T-cell (primary cell): ENCODE data around the gene LUC7L. TPM values are rescaled to one million over a fixed set of nuclear protein-coding genes. Genes with fewer than 3 reads are reported as not detected.
A peak's percentile ranks its signal among the peaks of the same experiment; 100 is the strongest.
"Not testable (repeated sequence)": the region's sequence is repeated elsewhere in the genome, so short reads cannot be mapped to it uniquely, and the experiment has no call there.

Experiments used
- ATAC-seq, 4 experiments: fragments of 200-7000 bp in 3 of 4; fragments of 150-1000 bp in 1 of 4; cut with Tn5 transposase; replicated peaks in 1 of 4; 1 replicate in 3 of 4; 2 replicates in 1 of 4; pipeline ENCODE4 v1.10.0; 2021; ENCODE audit warnings: moderate library complexity in 3 of 4, mild to moderate bottlenecking in 2 of 4, moderate number of reproducible peaks in 1 of 4
- CTCF ChIA-PET, 2 donors: fragments of 300-600 bp; sonication (Branson Sonifier 250); formaldehyde crosslinking; loops; one replicate each; lab custom pipeline; 2022; ENCODE audit warnings: antibody characterized with exemption in 2 of 2; lab: Charles Lee
- POLR2A ChIA-PET, 2 donors: fragments of 300-600 bp; sonication (Branson Sonifier 250); formaldehyde crosslinking; loops; one replicate each; lab custom pipeline; 2022; ENCODE audit warnings: antibody characterized with exemption in 2 of 2; lab: Charles Lee
- DNase-seq, 35 experiments: peaks; one replicate each; pipeline versions ENCODE4 v3.0.0 to v3.0.0-alpha.2; 2013 to 2023
- H3K27ac ChIP-seq: one replicate; pipeline ENCODE4 v1.5.1; 2013; ENCODE audit warnings: low read length
- H3K27me3 ChIP-seq, 2 experiments: replicated peaks in 1 of 2; 1 replicate in 1 of 2; 2 replicates in 1 of 2; pipeline versions ENCODE4 v1.6.1 to v1.7.0; 2013; ENCODE audit warnings: low read length in 1 of 2, mixed read lengths in 1 of 2; ENCODE audit not compliant: control insufficient read depth in 2 of 2, insufficient read depth in 2 of 2; ENCODE audit errors: extremely low read depth in 1 of 2
- H3K36me3 ChIP-seq, 2 donors: 1 replicate in 1 of 2; 2 replicates in 1 of 2; pipeline versions ENCODE4 v1.6.1 to v1.7.0; 2013; ENCODE audit warnings: low read length in 1 of 2; ENCODE audit not compliant: control insufficient read depth in 2 of 2, insufficient read depth in 1 of 2; ENCODE audit errors: extremely low read depth in 1 of 2
- H3K4me1 ChIP-seq, 2 experiments: 1 replicate in 1 of 2; 2 replicates in 1 of 2; pipeline versions ENCODE4 v1.6.1 to v1.7.0; 2013; ENCODE audit warnings: low read length in 2 of 2, mixed read lengths in 1 of 2; ENCODE audit not compliant: insufficient read depth in 2 of 2, control insufficient read depth in 1 of 2; ENCODE audit errors: extremely low read depth in 1 of 2
- H3K4me3 ChIP-seq, 2 donors: 1 replicate in 1 of 2; 2 replicates in 1 of 2; pipeline versions ENCODE4 v1.5.1 to v1.7.0; 2013; ENCODE audit warnings: mild to moderate bottlenecking in 2 of 2, low read length in 1 of 2, moderate library complexity in 1 of 2; ENCODE audit not compliant: control insufficient read depth in 1 of 2; ENCODE audit errors: extremely low read depth in 1 of 2
- H3K9me3 ChIP-seq: 2 replicates; pipeline ENCODE4 v1.7.0; 2013
- H3K27ac Mint-ChIP-seq, 2 donors: one replicate each; pipeline ENCODE4 v1.8.0; 2020 to 2021; ENCODE audit warnings: mild to moderate bottlenecking in 2 of 2, mixed read lengths in 2 of 2
- H3K27me3 Mint-ChIP-seq, 2 donors: one replicate each; pipeline ENCODE4 v1.8.0; 2021 to 2022; ENCODE audit warnings: mixed read lengths in 2 of 2
- H3K36me3 Mint-ChIP-seq: one replicate; pipeline ENCODE4 v1.8.0; 2021; ENCODE audit warnings: mixed read lengths
- H3K4me1 Mint-ChIP-seq, 3 donors: one replicate each; pipeline ENCODE4 v1.8.0; 2020 to 2022; ENCODE audit warnings: mixed read lengths in 3 of 3, mild to moderate bottlenecking in 1 of 3
- H3K4me3 Mint-ChIP-seq, 3 donors: one replicate each; pipeline ENCODE4 v1.8.0; 2020 to 2022; ENCODE audit warnings: mild to moderate bottlenecking in 3 of 3, mixed read lengths in 3 of 3, moderate library complexity in 3 of 3
- H3K9me3 Mint-ChIP-seq, 3 donors: one replicate each; pipeline ENCODE4 v1.8.0; 2020 to 2022; ENCODE audit warnings: mixed read lengths in 3 of 3
- WGBS: methylation state at CpG from one replicate; pipeline ENCODE4 v1.1.5; 2013; ENCODE audit warnings: missing lambda C conversion rate; ENCODE audit not compliant: insufficient coverage; 5-methylcytosine and 5-hydroxymethylcytosine counted together
- total RNA-seq, 35 experiments: library from RNA in 6 of 35; stranded (reverse) in 6 of 35; fragments of 120-200 nt in 1 of 35; gene quantifications; one replicate each; pipeline versions ENCODE4 v1.2.1 to v1.2.4 and lab custom pipeline; 2013 to 2026

Gene LUC7L
- total RNA-seq, 5 donors from 2014 or later (not counting 1 experiment from before 2014, with no cell fraction given) = 134 to 170 (median 158) TPM

DNA sequence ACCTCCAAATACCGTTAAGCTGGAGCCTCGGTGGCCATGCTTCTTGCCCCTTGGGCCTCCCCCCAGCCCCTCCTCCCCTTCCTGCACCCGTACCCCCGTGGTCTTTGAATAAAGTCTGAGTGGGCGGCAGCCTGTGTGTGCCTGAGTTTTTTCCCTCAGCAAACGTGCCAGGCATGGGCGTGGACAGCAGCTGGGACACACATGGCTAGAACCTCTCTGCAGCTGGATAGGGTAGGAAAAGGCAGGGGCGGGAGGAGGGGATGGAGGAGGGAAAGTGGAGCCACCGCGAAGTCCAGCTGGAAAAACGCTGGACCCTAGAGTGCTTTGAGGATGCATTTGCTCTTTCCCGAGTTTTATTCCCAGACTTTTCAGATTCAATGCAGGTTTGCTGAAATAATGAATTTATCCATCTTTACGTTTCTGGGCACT lies 51.8 kb downstream of the LUC7L start:
- CTCF ChIA-PET = no interaction called here
- no peaks in the 10 kb centered on the region for H3K36me3 Mint-ChIP-seq
- H3K4me3 ChIP-seq = no peak overlapping the region
- no peaks in the 10 kb centered on the region for H3K9me3 Mint-ChIP-seq
- ATAC-seq = no peak
- H3K27ac ChIP-seq = no peak overlapping the region
- H3K4me1 ChIP-seq = peaks cover 0 to 34% of the 10 kb centered on the region in 2 experiments
- POLR2A ChIA-PET = no interaction called here
- H3K27me3 ChIP-seq = peaks cover 10 to 62% of the 10 kb centered on the region in 2 experiments
- 9% methylated on average over 6 of the region's 13 CpGs for WGBS
- no peaks in the 10 kb centered on the region for H3K9me3 ChIP-seq
- peak overlapping the region in 1 of 3 donors; percentile 51 for H3K4me3 Mint-ChIP-seq
- H3K36me3 ChIP-seq = no peaks in the 10 kb centered on the region
- no peak overlapping the region for H3K27ac Mint-ChIP-seq
- H3K27me3 Mint-ChIP-seq = peaks cover 21 to 48% of the 10 kb centered on the region in 2 donors
- H3K4me1 Mint-ChIP-seq = peaks cover 12 to 35% (median 17%) of the 10 kb centered on the region in 3 donors
- DNase-seq = no peak

DNA sequence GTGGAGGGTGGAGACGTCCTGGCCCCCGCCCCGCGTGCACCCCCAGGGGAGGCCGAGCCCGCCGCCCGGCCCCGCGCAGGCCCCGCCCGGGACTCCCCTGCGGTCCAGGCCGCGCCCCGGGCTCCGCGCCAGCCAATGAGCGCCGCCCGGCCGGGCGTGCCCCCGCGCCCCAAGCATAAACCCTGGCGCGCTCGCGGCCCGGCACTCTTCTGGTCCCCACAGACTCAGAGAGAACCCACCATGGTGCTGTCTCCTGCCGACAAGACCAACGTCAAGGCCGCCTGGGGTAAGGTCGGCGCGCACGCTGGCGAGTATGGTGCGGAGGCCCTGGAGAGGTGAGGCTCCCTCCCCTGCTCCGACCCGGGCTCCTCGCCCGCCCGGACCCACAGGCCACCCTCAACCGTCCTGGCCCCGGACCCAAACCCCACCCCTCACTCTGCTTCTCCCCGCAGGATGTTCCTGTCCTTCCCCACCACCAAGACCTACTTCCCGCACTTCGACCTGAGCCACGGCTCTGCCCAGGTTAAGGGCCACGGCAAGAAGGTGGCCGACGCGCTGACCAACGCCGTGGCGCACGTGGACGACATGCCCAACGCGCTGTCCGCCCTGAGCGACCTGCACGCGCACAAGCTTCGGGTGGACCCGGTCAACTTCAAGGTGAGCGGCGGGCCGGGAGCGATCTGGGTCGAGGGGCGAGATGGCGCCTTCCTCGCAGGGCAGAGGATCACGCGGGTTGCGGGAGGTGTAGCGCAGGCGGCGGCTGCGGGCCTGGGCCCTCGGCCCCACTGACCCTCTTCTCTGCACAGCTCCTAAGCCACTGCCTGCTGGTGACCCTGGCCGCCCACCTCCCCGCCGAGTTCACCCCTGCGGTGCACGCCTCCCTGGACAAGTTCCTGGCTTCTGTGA lies 52.5 kb downstream of the LUC7L start, which contains the start of gene HBA1:
Gene HBA1, plus strand, starts transcription at position 204 of the 906 bp plus-strand sequence. Its CDS starts 37 bp downstream, at position 241.
- WGBS = 3% methylated on average over 19 of the region's 88 CpGs
- H3K9me3 Mint-ChIP-seq, H3K36me3 ChIP-seq, H3K27ac Mint-ChIP-seq, DNase-seq, H3K9me3 ChIP-seq, H3K27ac ChIP-seq, H3K4me3 ChIP-seq, CTCF ChIA-PET, H3K36me3 Mint-ChIP-seq, POLR2A ChIA-PET: not testable (repeated sequence)
- peaks cover 24 to 49% of the 10 kb centered on the region in 2 donors for H3K27me3 Mint-ChIP-seq
- peak within 1 kb of the TSS in 2 of 3 donors; percentile 51 to 55 for H3K4me3 Mint-ChIP-seq
- Histone ChIP-seq H3K4me1 (peaks cover 0 to 32% of the 10 kb centered on the region in 2 experiments), H3K27me3 (peaks cover 10 to 64% of the 10 kb centered on the region in 2 experiments)
- peaks cover 12 to 36% (median 17%) of the 10 kb centered on the region in 3 donors for H3K4me1 Mint-ChIP-seq
- peak; percentile 23 to 43 (median 30) for ATAC-seq

DNA sequence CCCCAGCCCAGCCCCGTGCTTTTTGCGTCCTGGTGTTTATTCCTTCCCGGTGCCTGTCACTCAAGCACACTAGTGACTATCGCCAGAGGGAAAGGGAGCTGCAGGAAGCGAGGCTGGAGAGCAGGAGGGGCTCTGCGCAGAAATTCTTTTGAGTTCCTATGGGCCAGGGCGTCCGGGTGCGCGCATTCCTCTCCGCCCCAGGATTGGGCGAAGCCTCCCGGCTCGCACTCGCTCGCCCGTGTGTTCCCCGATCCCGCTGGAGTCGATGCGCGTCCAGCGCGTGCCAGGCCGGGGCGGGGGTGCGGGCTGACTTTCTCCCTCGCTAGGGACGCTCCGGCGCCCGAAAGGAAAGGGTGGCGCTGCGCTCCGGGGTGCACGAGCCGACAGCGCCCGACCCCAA lies 53.2 kb downstream of the LUC7L start:
- POLR2A ChIA-PET = not testable (repeated sequence)
- H3K4me3 Mint-ChIP-seq = peak overlapping the region in 2 of 3 donors; percentile 5 to 55
- peaks cover 10 to 69% of the 10 kb centered on the region in 2 experiments for H3K27me3 ChIP-seq

DNA sequence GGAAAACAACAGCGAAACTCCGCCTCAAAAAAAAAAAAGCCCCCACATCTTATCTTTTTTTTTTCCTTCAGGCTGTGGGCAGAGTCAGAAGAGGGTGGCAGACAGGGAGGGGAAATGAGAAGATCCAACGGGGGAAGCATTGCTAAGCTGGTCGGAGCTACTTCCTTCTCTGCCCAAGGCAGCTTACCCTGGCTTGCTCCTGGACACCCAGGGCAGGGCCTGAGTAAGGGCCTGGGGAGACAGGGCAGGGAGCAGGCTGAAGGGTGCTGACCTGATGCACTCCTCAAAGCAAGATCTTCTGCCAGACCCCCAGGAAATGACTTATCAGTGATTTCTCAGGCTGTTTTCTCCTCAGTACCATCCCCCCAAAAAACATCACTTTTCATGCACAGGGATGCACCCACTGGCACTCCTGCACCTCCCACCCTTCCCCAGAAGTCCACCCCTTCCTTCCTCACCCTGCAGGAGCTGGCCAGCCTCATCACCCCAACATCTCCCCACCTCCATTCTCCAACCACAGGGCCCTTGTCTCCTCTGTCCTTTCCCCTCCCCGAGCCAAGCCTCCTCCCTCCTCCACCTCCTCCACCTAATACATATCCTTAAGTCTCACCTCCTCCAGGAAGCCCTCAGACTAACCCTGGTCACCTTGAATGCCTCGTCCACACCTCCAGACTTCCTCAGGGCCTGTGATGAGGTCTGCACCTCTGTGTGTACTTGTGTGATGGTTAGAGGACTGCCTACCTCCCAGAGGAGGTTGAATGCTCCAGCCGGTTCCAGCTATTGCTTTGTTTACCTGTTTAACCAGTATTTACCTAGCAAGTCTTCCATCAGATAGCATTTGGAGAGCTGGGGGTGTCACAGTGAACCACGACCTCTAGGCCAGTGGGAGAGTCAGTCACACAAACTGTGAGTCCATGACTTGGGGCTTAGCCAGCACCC lies 54.0 kb downstream of the LUC7L start:
- DNase-seq (no peak), ATAC-seq (no peak)
- Histone ChIP-seq H3K4me1 (peaks cover 0 to 18% of the 10 kb centered on the region in 2 experiments), H3K27ac (no peak overlapping the region), H3K9me3 (no peaks in the 10 kb centered on the region), H3K4me3 (peak overlapping the region in 1 of 2 donors; percentile 23), H3K36me3 (no peaks in the 10 kb centered on the region), H3K27me3 (peaks cover 13 to 65% of the 10 kb centered on the region in 2 experiments)
- Mint-ChIP-seq H3K27ac (no peak overlapping the region), H3K4me1 (peaks cover 12 to 37% (median 15%) of the 10 kb centered on the region in 3 donors), H3K27me3 (peaks cover 33 to 60% of the 10 kb centered on the region in 2 donors), H3K36me3 (no peaks in the 10 kb centered on the region), H3K4me3 (peak overlapping the region in 2 of 3 donors; percentile 43 to 53), H3K9me3 (no peaks in the 10 kb centered on the region)
- 17% methylated on average over 3 of the region's 8 CpGs for WGBS
- ChIA-PET POLR2A (no interaction called here), CTCF (no interaction called here)

More for the DNA sequence above, 53.2 kb downstream of the LUC7L start:
- H3K27me3 Mint-ChIP-seq = peaks cover 28 to 54% of the 10 kb centered on the region in 2 donors
- H3K36me3 Mint-ChIP-seq, H3K27ac ChIP-seq, CTCF ChIA-PET, H3K27ac Mint-ChIP-seq, H3K36me3 ChIP-seq, H3K9me3 ChIP-seq, H3K9me3 Mint-ChIP-seq, ATAC-seq, DNase-seq, H3K4me3 ChIP-seq: not testable (repeated sequence)
- H3K4me1 Mint-ChIP-seq = peaks cover 12 to 34% (median 16%) of the 10 kb centered on the region in 3 donors
- no CpG with 5 or more reads among the region's 39 CpGs for WGBS
- H3K4me1 ChIP-seq = peaks cover 0 to 25% of the 10 kb centered on the region in 2 experiments

DNA sequence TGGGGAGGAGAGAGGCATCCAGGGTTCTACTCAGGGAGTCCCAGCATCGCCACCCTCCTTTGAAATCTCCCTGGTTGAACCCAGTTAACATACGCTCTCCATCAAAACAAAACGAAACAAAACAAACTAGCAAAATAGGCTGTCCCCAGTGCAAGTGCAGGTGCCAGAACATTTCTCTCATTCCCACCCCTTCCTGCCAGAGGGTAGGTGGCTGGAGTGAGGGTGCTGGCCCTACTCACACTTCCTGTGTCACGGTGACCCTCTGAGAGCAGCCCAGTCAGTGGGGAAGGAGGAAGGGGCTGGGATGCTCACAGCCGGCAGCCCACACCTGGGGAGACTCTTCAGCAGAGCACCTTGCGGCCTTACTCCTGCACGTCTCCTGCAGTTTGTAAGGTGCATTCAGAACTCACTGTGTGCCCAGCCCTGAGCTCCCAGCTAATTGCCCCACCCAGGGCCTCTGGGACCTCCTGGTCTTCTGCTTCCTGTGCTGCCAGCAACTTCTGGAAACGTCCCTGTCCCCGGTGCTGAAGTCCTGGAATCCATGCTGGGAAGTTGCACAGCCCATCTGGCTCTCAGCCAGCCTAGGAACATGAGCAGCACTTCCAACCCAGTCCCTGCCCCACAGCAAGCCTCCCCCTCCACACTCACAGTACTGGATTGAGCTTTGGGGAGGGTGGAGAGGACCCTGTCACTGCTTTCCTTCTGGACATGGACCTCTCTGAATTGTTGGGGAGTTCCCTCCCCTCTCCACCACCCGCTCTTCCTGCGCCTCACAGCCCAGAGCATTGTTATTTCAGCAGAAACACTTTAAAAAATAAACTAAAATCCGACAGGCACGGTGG lies 55.1 kb downstream of the LUC7L start:
- ATAC-seq, H3K36me3 ChIP-seq, DNase-seq, H3K4me3 ChIP-seq, H3K27ac ChIP-seq, POLR2A ChIA-PET, CTCF ChIA-PET, H3K36me3 Mint-ChIP-seq, H3K9me3 Mint-ChIP-seq, H3K9me3 ChIP-seq: not testable (repeated sequence)
- WGBS = 11% methylated on average over 5 of the region's 13 CpGs
- Histone ChIP-seq H3K4me1 (peaks cover 0 to 12% of the 10 kb centered on the region in 2 experiments), H3K27me3 (peaks cover 8 to 64% of the 10 kb centered on the region in 2 experiments)
- Mint-ChIP-seq H3K4me1 (peaks cover 11 to 32% (median 12%) of the 10 kb centered on the region in 3 donors), H3K27ac (peak overlapping the region in 1 of 2 donors; percentile 70), H3K4me3 (peak overlapping the region in 1 of 3 donors; percentile 53), H3K27me3 (peaks cover 38 to 59% of the 10 kb centered on the region in 2 donors)
